Stimulated activated effector memory CD8-positive, alpha-beta T cell treated with anti-CD3 and anti-CD28 coated beads, Interleukin-12 subunit alpha, Interleukin-12 subunit beta, amount 100 ng/mL, for 72 hours (primary cell): ENCODE data around the gene RGMA.

Experiments
- ATAC-seq: fragments of 150-1000 bp; cut with Tn5 transposase; 2 replicates; pipeline ENCODE4 v1.10.0; 2021
- DNase-seq, 2 donors: peaks; one replicate each; pipeline ENCODE4 v3.0.0; 2021 to 2022; ENCODE audit warnings: low spot score in 2 of 2
- H3K27ac Mint-ChIP-seq: one replicate; pipeline ENCODE4 v1.8.0; 2022; ENCODE audit warnings: mild to moderate bottlenecking, mixed read lengths
- H3K36me3 Mint-ChIP-seq: one replicate; pipeline ENCODE4 v1.8.0; 2022; ENCODE audit warnings: mild to moderate bottlenecking, mixed read lengths
- H3K4me1 Mint-ChIP-seq: one replicate; pipeline ENCODE4 v1.8.0; 2022; ENCODE audit warnings: mixed read lengths
- H3K4me3 Mint-ChIP-seq: one replicate; pipeline ENCODE4 v1.8.0; 2022; ENCODE audit warnings: mild to moderate bottlenecking, mixed read lengths
- H3K9me3 Mint-ChIP-seq: one replicate; pipeline ENCODE4 v1.8.0; 2022; ENCODE audit warnings: mixed read lengths

The RGMA gene

DNA sequence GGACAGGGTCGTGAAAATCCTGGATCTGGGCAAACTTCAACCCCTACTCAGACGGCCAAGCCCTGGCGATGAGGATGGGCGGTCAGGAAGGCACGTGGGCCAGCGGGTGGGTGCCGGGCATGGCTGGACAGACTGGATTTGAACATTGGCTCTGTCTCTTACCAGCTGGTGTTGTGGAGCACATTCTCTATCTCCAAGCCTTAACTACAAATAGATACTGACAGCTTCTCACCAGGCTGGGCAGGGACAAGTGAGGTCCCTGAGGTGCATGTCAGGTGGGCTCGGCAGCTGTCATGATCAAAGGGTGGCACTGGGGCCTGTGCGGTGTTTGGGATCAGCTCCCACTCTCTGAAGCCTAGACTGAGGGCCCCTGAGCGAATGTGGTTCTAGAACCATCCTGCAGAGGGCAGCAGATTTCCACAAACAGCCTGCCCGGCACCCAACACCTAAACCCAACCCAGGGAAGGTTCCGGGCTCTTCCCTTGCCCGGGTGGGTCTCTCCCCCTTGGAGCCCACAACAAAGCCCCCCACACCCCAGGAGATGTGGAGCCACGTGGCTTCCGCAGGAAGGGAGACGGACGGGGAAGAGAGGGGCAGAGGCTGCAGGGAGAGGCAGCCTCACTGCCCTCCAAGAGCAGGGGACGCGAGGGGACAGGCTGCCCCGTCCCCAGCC lies 58.4 kb downstream of the RGMA start:
- H3K27ac Mint-ChIP-seq = peak overlapping the region; percentile 84
- DNase-seq = peak; percentile 59 to 85
- no peak overlapping the region for H3K4me3 Mint-ChIP-seq

GRCh38 chr15:93029836-93030429 lies 59.1 kb downstream of the RGMA start:
- ATAC-seq (no peak), DNase-seq (no peak)
- Mint-ChIP-seq H3K4me3 (no peak overlapping the region), H3K27ac (peak overlapping the region; percentile 84), H3K9me3 (no peaks in the 10 kb centered on the region), H3K4me1 (peaks cover 49% of the 10 kb centered on the region), H3K36me3 (peaks cover 6% of the 10 kb centered on the region)

More for the DNA sequence above, 58.4 kb downstream of the RGMA start:
- Mint-ChIP-seq H3K4me1 (peaks cover 49% of the 10 kb centered on the region), H3K36me3 (peaks cover 6% of the 10 kb centered on the region), H3K9me3 (no peaks in the 10 kb centered on the region)
- ATAC-seq = peak; percentile 79

- Mint-ChIP-seq H3K4me3 (no peak overlapping the region), H3K4me1 (peaks cover 54% of the 10 kb centered on the region), H3K36me3 (peaks cover 6% of the 10 kb centered on the region), H3K9me3 (no peaks in the 10 kb centered on the region), H3K27ac (peak overlapping the region; percentile 84)
- DNase-seq = no peak
- no peak for ATAC-seq
Observed at GRCh38 chr15:93029214-93029835, 59.7 kb downstream of the RGMA start.

DNA sequence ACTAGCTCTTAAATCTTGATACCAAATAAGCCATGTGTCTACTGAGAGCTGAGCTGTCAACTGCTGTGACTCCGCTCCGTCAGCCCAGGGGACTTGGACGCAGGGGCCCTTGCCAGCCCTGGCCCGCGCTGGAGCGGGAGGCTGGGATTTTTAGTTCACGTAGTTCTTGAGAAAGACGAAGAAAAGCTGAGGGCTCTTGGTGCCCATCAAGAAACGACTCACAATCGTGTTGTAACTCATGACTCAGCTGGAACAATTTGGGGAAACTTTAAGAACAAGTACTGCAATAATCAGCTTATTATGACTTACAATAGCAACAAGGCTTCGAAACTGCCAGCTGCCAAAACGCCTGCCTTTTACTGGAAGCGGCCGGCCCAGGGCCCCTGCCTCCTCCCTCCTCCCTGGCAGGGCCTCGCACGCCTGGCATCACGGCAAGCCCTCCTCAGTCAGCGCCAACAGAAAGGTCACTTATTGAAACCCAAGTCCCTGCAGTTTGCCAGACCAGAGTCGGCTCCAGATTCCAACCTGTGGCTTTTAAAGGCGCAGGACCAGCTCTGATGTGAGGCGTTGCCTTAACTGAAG lies 60.3 kb downstream of the RGMA start:
- no peak for DNase-seq
- H3K9me3 Mint-ChIP-seq = no peaks in the 10 kb centered on the region
- ATAC-seq = no peak
- peaks cover 60% of the 10 kb centered on the region for H3K4me1 Mint-ChIP-seq
- H3K36me3 Mint-ChIP-seq = peaks cover 6% of the 10 kb centered on the region
- H3K27ac Mint-ChIP-seq = peak overlapping the region; percentile 84
- H3K4me3 Mint-ChIP-seq = no peak overlapping the region

DNA sequence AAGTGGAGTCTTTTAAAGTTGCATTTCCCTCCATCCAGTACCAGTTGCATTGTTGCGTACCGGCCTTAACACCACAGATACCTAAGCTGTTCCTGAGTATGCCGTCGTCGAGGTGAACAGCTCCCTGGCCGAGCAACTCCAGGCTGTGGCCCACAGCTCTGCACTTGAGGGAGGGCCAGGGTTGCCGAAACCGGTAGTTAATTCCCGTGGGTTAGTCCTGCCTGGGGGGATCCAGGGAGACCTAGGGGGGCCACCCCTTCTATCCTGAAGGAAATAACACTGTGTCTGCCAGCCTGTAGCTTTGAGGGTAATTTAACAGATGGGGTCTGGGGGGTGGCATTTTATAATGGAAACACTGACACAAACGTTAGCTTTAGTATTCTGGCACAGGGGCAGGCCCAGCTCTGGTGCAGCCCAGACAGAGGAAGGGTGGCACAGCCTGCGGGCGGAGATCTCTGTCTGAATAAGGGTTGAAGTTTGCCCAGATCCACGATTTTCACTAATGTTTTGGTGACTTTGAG lies 60.8 kb downstream of the RGMA start:
- no peaks in the 10 kb centered on the region for H3K9me3 Mint-ChIP-seq
- no peak overlapping the region for H3K4me3 Mint-ChIP-seq
- H3K4me1 Mint-ChIP-seq = peaks cover 66% of the 10 kb centered on the region
- ATAC-seq (no peak), DNase-seq (no peak)
- peak overlapping the region; percentile 84 for H3K27ac Mint-ChIP-seq
- H3K36me3 Mint-ChIP-seq = peaks cover 6% of the 10 kb centered on the region

DNA sequence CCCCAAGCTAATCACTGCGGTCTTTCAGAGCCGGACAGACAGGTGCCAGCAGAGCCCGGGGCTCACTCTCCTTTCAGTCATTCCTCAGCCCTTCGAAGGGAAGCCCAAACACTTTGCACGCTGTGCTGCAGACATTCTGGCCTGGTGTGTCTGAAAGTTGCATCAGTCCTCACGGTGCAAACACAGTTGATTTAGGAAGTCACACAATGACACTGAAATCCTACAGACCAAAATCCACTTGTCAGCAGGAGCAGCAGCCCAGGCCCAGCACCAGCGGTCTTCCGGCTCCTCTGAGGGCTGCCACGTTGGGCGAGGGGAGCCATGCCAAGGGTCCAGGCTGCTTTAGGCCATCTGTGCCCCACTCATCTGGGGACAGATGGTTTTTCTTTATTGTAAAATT lies 61.6 kb downstream of the RGMA start:
- ATAC-seq (no peak), DNase-seq (no peak)
- Mint-ChIP-seq H3K4me1 (peaks cover 74% of the 10 kb centered on the region), H3K4me3 (no peak overlapping the region), H3K9me3 (no peaks in the 10 kb centered on the region), H3K36me3 (peaks cover 6% of the 10 kb centered on the region), H3K27ac (peak overlapping the region; percentile 58)

GRCh38 chr15:93026380-93026817 lies 62.6 kb downstream of the RGMA start:
- no peak overlapping the region for H3K4me3 Mint-ChIP-seq
- no peaks in the 10 kb centered on the region for H3K9me3 Mint-ChIP-seq
- ATAC-seq (no peak), DNase-seq (no peak)
- H3K27ac Mint-ChIP-seq = peak overlapping the region; percentile 58
- H3K4me1 Mint-ChIP-seq = peaks cover 84% of the 10 kb centered on the region
- peaks cover 6% of the 10 kb centered on the region for H3K36me3 Mint-ChIP-seq

GRCh38 chr15:93025625-93025982 lies 63.4 kb downstream of the RGMA start:
- no peak for DNase-seq
- H3K4me1 Mint-ChIP-seq = peaks cover 90% of the 10 kb centered on the region
- H3K36me3 Mint-ChIP-seq = peaks cover 6% of the 10 kb centered on the region
- H3K9me3 Mint-ChIP-seq = no peaks in the 10 kb centered on the region
- no peak overlapping the region for H3K4me3 Mint-ChIP-seq
- peak overlapping the region; percentile 58 for H3K27ac Mint-ChIP-seq
- ATAC-seq = peak; percentile 36

- Mint-ChIP-seq H3K27ac (peak overlapping the region; percentile 58), H3K4me1 (peaks cover 90% of the 10 kb centered on the region), H3K9me3 (no peaks in the 10 kb centered on the region), H3K4me3 (no peak overlapping the region), H3K36me3 (peaks cover 6% of the 10 kb centered on the region)
- ATAC-seq = no peak
- DNase-seq = no peak
Observed at GRCh38 chr15:93024716-93025624, 64.0 kb downstream of the RGMA start.

- no peak for ATAC-seq
- DNase-seq = no peak
- Mint-ChIP-seq H3K4me1 (peaks cover 89% of the 10 kb centered on the region), H3K36me3 (peaks cover under 1% of the 10 kb centered on the region), H3K9me3 (no peaks in the 10 kb centered on the region), H3K27ac (peak overlapping the region; percentile 58), H3K4me3 (no peak overlapping the region)
Observed at GRCh38 chr15:93024293-93024692, 64.7 kb downstream of the RGMA start.

- ATAC-seq (peak; percentile 50), DNase-seq (no peak)
- Mint-ChIP-seq H3K27ac (peak overlapping the region; percentile 58), H3K4me3 (peak overlapping the region; percentile 28), H3K36me3 (no peaks in the 10 kb centered on the region), H3K4me1 (peaks cover 82% of the 10 kb centered on the region), H3K9me3 (no peaks in the 10 kb centered on the region)
Observed at GRCh38 chr15:93020976-93021772, 67.8 kb downstream of the RGMA start.

DNA sequence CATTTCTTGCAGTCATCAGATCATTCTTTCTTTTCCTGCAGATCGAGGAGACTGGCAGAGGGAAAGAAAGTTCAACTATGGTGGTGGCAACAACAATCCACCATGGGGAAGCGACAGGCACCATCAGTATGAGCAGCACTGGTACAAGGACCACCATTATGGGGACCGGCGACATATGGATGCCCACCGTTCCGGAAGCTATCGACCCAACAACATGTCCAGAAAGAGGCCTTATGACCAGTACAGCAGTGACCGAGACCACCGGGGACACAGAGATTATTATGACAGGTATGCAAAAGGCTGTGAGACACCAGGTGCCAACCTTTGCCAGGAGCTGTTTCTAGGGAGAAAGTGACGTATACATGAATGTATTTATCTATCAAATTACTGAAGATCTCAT lies 69.0 kb downstream of the RGMA start:
- Mint-ChIP-seq H3K4me1 (peaks cover 70% of the 10 kb centered on the region), H3K4me3 (no peak overlapping the region), H3K27ac (peak overlapping the region; percentile 58), H3K36me3 (no peaks in the 10 kb centered on the region), H3K9me3 (no peaks in the 10 kb centered on the region)
- ATAC-seq (no peak), DNase-seq (no peak)

GRCh38 chr15:93019090-93019489 lies 69.9 kb downstream of the RGMA start:
- Mint-ChIP-seq H3K4me3 (no peak overlapping the region), H3K36me3 (no peaks in the 10 kb centered on the region), H3K4me1 (peaks cover 61% of the 10 kb centered on the region), H3K27ac (peak overlapping the region; percentile 58), H3K9me3 (no peaks in the 10 kb centered on the region)
- DNase-seq = no peak
- peak; percentile 43 for ATAC-seq

DNA sequence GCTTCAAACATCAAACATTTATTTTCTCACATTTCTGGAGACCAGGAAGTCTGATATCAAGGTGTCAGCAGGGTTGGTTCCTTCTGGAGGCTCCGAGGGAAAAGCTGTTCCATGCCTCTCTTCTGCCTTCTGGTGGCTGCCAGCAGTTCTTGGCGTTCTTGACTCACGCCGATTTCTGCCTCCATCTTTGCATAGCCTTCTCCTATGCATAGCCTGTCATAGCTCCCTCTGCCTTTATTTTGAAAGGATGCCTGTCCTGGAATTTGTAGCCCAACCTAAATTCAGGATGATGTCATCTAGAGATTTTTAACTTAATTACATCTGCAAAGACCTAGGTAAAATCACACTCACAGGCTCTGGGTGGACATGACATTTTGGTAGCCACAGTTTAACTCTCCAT lies 70.4 kb downstream of the RGMA start:
- Mint-ChIP-seq H3K4me1 (peaks cover 56% of the 10 kb centered on the region), H3K4me3 (no peak overlapping the region), H3K9me3 (no peaks in the 10 kb centered on the region), H3K27ac (peak overlapping the region; percentile 58), H3K36me3 (no peaks in the 10 kb centered on the region)
- ATAC-seq (no peak), DNase-seq (no peak)
